NCI-H460 (cell line): ENCODE data around the gene SLC25A21. TPM values are rescaled to one million over a fixed set of nuclear protein-coding genes. Genes with fewer than 3 reads are reported as not detected.
A peak's percentile ranks its signal among the peaks of the same experiment; 100 is the strongest.

Experiments
- DNase-seq: peaks from one replicate; pipeline ENCODE4 v3.0.0-alpha.2; 2016; ENCODE audit warnings: low read depth; ENCODE audit errors: extremely low read depth
- total RNA-seq: library from RNA; depleted of rRNA; stranded (reverse); fragments of >200 nt; shearing (Covaris generic); gene quantifications from 2 replicates; pipeline ENCODE4 v1.2.3, GENCODE V29; 2014

The SLC25A21 gene
- total RNA-seq, 1 experiment from 2014 or later = 1.7 TPM

DNA sequence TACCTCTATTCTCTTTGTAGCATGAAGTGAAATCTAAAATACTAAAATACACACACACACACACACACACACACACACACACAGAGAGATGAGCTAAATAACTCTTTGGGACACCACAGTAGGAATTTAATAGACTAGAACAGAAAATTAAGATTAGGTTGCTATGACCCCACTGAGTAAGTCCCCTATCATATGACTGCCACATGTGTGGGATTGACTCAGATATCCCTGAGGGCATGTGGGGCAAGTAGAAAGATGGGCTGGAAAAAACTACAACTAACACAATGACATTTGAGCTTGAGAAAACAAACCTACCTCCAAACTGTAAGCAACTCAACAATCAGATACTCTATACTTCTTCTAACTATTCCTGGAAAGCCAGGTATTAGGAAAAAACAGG, 27.0 kb downstream of the SLC25A21 start:
- no peak for DNase-seq

DNA sequence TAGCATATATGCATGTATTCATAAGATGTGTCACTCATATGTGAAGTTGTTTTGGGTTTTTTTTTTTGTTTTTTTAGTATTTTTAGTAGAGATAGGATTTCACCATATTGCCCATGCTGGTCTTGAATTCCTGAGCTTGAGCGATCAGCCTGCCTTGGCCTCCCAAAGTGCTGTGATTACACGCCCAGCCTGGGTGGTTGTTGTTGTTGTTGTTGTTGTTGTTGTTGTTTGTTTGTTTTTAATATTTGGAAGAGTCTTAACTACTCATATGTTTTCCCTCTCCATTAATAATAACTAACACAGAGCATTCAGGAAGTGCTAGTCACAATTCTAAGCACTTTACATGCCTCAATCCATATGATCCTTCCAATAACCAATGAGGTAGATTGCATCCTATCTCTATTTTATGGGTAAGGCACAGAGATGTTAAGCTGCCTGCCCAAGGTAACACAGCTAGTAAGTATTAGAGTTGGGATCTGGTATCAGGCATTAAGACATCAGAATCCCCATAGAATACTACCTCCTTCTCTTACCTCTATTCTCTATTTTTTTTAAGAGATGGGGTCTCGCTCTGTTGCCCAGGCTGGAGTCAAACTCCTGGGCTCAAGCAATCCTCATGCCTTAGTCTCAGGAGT, 27.6 kb downstream of the SLC25A21 start:
- no peak for DNase-seq

DNA sequence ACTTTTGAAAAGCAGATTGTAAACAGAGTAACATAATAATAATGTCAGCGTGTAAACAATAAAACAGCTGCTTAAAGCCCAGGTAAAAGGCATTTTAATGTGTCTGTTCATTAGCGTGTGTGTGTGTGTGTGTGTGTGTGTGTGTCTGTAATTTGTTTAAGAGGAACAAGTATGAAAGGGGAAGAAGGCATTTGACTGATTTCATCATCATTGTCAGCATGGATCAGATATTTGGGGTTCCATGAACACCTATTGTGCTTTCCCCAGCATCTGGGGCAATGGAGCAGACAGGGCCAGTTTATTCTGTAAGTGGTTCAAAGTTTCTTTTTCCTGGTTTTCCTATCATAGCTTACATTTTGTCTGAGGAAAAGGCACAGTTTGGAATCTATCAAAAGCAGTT, 28.9 kb downstream of the SLC25A21 start:
- no peak for DNase-seq

DNA sequence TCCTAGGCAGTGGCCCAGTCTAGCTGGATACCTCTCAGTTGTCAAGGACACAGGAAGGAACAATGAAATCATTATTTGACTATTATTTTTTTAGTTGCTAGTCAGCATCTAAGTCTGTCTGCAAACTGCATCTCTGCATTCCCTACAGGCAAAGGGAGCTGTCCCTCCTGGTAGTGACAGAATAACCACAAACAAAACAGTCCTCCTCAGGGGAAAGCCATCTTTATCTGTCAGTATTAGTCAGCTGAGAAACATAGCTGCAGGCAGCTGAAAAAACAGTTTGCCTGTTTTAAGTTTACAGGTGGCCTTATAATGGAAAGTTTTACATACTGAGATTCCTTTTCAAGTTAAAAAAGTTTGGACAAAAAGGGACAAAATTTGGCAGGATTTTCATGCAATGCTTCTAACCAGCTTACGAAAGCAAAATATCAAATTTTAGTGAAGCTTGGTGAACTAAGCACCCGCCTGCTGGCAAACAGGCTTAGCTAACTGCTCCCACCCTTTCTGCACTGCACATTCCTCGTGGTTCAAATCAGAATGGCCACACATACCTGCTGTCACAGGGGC, 29.5 kb downstream of the SLC25A21 start:
- DNase-seq = no peak

DNA sequence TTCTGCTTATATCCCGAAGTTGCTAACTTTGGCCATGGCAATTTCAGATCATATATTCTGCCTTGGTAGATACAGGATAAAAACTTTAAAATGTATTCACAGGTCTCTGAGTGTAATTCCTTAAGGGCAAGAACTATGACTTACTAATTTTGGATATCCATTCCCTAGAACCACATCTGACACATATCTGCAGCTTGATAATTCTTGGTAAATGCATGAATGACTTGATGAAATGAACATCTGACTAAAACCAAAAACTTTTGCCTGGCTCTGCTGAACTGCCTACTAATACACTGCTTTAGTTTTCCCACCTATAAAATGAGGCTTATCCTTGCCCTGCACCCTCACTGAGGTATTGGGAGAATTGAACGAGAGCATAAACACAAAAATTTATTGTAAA, 32.2 kb downstream of the SLC25A21 start:
- DNase-seq = no peak

DNA sequence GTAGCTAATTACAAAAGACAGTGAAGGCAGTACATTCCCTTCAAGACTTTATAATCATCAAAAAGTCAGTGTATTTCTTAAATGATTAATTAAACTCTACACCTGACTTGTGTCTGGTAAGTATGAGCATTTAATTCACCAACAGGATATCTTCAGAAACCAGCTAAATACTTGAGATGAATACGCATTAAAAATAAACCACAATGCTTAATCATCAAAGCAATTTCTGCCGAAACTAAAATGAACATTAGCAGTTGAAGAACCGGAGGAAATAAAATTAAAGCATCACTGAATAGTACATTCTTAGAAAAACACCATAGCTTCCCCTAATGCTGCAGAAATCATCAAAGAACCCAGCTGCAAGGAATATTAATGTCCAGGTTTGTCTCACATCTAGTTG, 32.7 kb downstream of the SLC25A21 start:
- DNase-seq = no peak

DNA sequence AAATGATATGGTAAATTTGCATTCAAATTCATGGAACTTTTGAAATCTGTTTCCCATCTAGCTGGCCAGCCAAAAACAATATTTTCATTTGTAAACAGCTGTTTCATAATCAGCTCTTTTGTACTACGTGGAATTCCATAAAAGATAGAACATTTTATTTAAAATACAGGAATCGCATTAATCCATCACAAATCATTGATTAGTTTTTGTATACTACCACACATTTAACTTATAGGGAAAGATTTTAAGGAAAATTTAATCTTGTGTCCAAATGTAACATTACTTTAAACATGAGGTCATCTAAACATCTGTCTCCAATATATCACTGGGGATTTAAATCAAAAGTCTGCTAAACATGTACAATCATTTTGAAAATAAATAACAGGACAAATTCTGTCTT, 33.5 kb downstream of the SLC25A21 start:
- DNase-seq = no peak

DNA sequence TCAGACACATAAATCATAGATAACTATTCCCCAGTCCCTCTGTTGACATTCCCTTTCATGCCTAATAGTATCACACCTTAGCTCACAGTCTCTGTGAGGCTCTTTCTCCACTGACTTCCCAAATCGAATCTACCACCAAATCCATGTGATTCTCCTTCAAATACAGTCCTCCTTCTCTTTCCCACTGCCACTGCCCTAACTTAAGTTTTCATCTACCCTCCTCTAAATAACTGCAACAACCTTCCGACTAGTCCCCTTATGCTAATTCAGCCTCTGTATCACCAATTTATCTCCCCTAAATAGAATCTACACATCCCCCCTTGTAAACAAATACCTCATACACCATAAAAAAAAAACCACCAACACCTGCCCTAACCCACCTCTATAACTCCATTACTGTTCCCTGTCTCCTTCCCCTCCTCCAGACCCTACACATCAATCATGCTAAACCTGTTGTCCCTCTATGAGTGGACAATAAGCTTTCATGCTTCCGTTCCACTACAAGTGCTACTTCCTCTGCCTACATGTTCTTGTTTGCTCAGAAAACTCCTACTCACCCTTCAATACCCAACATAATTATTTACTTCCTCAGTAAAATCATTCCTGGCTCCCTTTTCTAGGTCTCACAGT, 39.0 kb downstream of the SLC25A21 start:
- no peak for DNase-seq

DNA sequence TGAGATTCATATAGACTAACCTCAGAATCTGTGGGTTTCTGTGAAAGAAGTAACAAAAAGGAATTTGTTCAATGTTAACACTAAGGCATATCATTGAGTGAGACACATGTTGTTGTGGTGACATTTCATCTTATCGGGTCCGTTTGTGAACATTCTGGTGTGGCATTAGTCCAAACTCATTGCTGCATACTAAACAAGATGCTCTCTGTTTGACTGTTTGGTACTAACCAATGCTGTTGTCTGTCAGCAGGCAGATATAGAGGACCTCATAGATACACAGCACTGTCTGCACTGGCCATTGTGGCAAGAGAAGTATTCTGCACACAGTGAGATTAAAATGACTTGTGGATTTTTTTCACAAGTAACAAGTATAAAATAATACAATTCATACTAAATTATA, 41.2 kb downstream of the SLC25A21 start:
- no peak for DNase-seq

DNA sequence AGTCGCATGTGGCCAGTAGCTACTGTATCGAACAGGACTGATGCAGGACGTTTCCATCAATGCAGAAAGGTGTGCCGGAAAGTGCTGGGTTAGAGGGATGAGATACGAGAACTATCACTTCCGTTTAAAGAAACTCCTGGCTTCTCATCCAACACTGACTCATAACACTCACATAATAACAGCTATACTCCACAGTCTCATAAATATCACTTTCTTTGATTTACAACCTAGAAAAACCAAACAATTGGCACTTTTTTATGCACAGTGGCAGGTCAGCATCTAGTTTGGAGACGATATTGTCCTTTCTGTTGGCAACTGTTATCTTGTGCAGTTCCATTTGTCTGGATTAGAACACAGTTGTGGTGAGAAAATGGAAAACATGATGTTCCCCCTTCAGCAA, 43.4 kb downstream of the SLC25A21 start:
- DNase-seq = no peak

DNA sequence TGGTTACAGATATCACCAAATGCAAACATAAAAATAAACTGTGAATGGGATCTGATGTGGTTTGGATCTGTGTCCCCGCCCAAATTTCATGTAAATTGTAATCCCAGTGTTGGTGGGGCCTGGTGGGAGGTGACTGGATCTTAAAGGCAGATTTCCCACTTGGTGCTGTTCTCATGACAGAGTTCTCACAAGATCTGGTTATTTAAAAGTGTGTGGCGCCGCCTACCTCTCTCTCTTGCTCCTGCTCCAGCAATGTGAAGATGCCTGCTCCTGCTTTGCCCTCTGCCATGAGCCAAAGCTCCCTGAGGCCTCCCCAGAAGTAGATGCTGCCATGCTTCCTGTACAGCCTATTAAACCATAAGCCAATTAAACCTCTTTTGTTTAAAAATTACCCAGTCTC, 47.8 kb downstream of the SLC25A21 start:
- no peak for DNase-seq

DNA sequence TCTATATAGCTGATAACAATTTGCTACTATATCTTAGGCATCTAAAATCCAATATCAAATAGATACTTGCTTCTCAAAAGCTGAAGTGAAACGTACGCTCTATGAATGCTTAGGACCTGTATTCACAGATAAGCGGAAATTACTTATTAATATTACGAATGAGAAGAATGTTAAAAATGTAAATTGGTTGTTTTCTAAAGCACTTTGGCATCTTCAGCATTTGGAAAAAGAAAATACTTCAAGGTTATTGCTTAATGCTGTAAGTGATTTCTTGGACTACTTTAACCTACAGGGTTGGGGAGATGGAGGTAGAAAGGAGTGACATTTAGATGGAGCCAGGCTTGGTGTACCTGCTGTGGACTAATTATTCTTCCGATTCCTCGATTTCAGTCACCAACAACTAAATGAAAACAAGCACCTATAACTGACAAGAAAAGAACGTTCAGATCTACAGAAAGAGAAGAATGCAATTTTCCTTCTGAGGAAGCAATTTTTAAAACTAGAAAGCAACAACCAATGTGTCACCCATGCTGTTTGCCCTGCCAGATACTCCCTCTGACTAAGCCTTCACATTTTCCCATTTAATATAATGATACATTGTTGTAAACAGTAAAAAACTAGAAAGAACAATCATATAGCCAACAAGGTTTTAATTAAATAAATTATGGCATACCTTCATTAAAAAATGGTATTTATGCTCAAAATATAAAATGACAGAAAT, 49.3 kb downstream of the SLC25A21 start:
- DNase-seq = no peak

DNA sequence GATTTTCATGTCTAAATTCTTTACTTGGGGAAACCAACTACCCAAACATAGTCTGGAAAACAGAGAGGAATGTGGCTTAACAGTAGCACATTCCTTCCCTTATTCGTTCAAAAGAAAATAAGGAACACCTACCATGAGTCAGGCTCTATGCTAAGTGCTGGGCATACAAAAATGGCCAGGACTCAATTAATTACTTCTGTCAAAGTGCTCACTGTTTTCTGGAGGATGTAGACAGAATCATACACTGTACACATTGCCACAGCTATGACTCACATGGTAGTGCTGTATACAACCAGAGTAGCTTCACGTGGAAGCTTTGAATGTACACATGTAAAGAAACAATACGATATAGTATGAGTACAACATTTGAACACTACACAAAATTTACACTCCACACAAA, 50.1 kb downstream of the SLC25A21 start:
- no peak for DNase-seq

DNA sequence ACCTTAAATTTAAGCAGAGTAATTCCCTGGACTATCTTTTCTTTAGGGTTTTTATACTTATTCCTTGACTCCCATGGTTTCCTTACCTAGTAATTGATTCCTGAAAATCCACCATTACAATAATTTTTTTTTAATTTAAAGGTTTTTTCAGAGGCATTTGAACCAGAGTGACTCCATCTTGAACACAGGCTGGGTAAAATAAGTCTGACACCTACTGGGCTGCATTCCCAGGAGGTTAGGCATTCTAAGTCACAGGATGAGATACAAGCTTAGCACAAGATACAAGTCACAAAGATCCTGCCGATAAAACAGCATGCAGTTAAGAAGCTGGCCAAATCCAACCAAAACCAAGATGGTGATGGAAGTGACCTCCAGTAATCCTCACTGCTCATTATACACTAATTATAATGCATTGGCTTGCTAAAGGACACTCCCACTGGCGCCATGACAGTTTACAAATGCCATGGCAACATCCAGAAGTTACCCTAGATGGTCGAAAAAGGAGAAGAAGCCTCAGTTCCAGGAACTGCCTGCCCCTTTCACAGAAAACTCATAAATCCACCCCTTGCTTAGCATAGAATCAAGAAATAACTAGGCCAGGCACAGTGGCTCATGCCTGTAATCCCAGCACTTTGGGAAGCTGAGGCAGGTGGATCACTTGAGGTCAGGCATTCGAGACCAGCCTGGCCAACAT, 53.6 kb downstream of the SLC25A21 start:
- DNase-seq = no peak

DNA sequence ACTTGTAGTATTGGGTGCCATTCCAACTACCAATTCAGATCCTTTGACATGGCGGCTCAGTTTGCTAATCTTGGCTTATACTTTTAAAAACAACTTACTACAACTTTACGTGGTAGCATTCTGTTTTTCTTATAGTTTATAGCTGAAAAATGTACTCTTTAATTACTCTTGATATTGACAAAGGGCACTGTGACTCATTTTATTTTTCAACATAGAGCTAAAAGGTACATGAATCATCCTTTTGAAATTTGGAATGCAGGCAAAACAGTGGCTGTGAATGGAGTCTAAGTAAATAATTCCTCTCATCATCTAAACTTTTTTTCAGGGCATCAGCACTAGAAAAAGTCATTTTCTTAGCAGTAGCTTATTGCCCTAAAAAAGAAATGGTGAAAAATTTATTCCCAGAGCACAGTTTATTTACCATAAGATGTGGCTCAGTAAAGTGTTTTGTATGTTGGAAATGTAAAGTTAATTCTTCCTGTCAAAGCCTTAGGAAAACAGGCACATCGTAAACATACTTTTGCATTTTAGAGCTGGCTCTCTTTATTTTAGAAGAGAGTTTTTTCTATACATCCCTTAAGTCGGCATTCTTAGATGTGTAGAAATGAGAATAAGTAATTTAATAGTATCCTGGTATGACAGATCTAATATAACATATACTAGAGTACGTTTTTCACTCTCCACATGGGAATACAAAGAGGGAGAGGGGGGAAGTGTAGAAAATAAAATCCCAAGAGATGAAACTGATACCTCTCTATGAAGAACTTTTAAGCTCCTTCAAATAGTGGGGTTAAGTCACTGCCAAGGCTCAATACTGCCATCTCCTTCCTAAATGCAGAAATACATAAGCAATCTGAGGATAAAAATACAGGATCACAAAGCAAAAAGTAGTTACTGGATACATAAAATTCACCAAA, 55.2 kb downstream of the SLC25A21 start:
- DNase-seq = peak; percentile 34

DNA sequence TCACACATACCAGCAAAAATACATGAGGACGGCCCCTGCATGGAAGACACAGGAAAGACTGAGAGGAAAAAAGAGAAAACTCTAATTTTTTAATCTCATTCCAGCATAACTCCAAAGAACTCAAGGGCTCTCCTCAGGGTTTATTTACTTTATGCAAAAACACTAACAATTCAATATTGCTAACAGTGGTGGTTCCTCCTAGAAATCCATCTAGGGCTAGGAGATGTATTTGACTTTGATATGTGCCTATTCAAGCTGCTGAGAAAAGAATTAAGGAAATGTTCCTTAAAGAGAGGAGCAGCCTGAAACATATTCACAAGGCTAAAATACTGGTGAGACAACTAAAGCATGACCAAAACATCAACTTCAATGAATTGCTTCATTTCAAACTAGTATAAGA, 57.0 kb downstream of the SLC25A21 start:
- no peak for DNase-seq

DNA sequence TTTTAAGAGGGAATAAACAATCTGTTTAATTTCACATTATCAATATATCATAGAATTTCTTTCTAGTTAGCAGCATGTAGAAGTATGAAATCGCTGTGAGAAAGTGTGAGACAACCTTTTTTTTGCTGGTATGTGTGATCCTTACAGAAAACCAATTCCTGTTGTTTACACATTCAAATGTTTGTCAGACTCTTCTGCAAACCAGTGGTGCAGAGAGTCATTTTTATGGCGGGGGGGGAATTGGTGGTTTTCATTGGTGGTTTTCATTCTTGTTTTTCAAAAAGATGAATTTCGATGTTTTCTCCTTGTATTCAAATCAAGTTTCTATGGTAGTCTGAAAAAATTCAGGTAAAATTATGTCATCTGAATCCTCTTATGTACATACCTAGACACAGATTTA, 57.8 kb downstream of the SLC25A21 start:
- DNase-seq = no peak

DNA sequence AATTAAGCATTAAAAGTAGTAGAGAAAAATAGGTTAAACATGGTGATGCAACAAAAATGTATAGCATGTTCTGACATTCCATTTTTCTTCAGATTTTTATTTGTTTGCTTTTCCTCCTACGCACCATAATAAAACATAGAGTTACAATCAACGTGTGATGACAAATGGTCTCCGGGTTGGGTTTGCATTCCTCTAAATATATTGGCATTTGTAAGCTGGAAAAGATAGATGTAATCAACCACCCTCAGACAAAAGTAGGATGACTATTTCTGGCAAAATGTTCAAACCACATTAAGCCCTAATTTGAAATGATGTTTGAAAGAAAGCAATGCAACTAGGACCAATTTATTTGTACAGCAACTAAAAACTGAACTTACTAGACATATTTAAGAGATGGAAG, 58.4 kb downstream of the SLC25A21 start:
- no peak for DNase-seq

DNA sequence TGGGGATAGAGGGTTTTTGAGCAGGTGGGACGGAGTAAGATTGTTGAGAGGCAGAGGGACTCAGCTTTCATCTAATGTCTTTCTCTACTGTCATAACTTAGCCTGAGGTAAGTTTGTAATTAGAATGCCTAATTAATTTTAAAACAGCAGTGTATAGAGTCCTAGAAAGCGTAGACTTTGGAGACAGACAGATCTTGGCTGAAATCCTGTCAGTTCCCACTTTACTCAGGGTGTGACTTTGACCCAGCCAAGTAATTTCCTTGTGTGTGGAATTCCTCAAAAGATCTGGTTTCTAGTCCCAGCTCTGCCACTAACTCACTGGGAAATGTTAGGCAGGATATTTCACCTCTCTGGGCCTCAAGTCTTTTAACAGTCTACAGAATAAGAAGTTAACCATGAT, 74.3 kb downstream of the SLC25A21 start:
- DNase-seq = no peak

DNA sequence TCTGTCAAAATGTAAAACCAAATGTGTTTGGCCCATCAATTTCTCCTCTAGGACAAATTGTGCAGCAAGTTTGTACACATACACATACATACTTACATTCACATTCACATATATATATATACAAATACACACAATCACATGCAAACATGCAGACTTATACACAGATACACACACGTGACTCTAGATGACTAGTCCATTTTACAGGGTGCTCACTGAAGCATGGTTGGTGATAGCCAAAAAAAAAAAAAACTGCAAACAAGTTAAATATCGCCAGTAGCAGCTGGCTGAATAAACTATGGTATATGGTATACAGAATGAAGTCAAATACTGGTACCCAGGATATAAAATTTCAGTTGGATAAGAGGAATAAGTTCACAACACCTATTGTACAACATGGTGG, 77.9 kb downstream of the SLC25A21 start:
- DNase-seq = no peak
